CD4-positive, alpha-beta T cell treated with Interleukin-15 for 1 hour (primary cell): Measurements from ENCODE around the gene P2RY14.

Source experiments
- DNase-seq: peaks from one replicate; pipeline ENCODE4 v3.0.0-alpha.2; 2020

The P2RY14 gene

GRCh38 chr3:151299006-151299405 lies 20.7 kb upstream of the P2RY14 start:
- DNase-seq: no peak

GRCh38 chr3:151297429-151297828 lies 19.1 kb upstream of the P2RY14 start:
- no peak for DNase-seq

DNA sequence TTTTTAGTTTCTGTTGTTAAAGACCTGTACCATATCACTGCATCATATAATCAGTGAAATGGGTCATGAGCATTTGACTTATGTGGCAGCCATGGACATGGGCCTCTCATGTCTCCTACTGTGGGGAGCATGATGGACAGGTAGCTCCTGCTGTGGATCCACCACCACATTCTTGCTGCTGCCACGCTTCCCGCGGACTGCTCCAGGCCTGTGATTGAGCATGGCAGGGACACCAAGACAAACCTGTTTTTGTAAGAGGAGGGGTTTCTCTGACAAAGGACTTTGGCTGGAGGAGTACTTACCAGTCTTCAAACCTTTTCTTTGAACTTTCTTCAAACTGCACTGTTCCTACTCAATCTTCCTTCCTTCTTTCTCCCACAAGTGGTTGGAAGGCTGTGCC lies 17.9 kb upstream of the P2RY14 start:
- DNase-seq: no peak

- DNase-seq: no peak
Measured at GRCh38 chr3:151293127-151293526, 14.8 kb upstream of the P2RY14 start.

DNA sequence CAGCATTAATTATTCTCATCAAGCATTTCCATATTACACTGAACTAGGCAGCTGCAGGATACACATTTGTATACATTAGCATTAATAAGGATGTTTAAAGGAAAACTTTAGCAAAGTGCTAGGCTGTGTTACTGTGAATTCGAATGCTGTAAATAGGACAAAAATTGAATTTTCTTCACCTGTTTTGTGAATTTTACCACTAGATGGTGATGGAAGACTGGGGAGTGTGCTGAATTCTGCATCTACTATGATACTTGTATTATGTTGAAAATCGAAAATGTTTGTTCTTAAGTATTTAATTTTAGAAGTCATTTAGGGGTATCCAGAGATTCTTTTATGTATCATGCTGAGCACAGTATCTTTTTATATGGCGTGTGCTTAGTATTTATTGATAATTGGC lies 12.3 kb upstream of the P2RY14 start:
- DNase-seq: no peak

GRCh38 chr3:151289445-151289844 lies 11.1 kb upstream of the P2RY14 start:
- no peak for DNase-seq

GRCh38 chr3:151285940-151286339 lies 7.6 kb upstream of the P2RY14 start:
- no peak for DNase-seq

GRCh38 chr3:151283907-151284461 lies 5.6 kb upstream of the P2RY14 start:
- DNase-seq: no peak

DNA sequence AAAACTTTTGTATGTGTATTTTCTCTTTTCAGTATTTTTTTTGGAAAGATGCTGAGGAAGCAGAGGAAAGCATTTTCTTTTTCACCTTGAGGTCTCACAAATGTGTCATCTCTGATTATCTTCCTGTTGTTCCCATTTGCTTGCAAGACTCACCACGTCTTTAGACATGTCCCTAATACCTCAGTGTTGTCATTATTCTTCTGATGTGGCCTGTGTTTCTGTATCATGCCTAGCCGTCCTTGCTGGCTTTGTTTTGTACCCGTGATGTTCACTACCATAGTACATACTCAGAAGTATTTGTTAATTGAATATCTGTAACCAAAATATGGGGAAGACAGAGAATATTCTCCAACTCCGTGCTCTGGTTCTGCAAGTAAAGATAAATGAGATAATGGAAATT lies 5.0 kb upstream of the P2RY14 start:
- no peak for DNase-seq

GRCh38 chr3:151282921-151283320 lies 4.6 kb upstream of the P2RY14 start:
- DNase-seq: no peak

DNA sequence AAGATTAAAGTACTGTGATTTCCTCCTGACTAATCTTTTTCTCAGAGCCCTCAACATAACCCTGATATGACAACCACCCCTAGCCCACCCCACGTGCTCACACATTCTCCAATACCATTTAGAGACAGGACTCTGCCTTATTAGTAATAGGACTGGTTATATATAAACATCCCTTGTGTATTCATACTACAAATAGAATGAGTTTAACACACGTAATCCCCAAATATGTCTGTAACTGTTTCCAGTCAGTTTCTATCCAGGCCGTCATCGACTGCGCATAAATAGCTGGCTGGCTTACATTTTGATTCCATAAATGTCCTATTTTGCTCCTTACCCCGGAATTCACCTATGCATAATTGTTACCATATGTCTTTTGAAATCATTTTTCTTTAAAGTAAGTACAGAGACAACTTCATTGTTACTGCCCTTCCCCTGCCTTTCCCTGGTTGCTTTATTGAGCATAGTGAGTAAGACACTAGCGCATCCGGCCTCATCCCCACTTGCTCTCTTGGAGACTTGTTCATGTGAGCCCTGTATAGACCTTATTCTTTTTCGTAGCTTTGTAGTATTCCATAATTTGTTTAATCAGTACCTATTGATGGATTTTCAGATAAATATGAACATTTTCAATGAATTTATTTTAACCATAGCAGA lies 3.5 kb upstream of the P2RY14 start:
- no peak for DNase-seq

GRCh38 chr3:151276687-151277042 lies 1.7 kb downstream of the P2RY14 start:
- DNase-seq: peak; percentile 73

GRCh38 chr3:151276038-151276686 lies 2.2 kb downstream of the P2RY14 start:
- DNase-seq: no peak

DNA sequence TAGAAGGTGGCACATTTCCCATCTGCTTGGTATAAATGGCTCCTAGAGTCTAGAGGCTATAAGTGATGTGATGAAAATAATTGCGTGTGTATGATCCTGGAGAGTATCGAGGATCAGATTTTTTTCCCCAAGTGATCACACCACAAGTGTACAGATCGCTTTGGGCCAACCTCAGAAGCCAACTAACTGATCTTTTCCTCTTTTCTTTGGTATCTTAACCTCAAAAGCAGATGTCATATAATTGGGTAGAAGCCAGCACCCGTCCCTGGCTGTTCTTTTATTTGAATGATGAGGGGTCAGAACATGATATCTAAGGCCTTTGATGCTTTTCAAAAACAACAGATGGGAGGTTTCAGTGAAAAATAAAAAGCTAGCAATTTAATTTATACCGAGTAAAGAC lies 3.3 kb downstream of the P2RY14 start:
- DNase-seq: no peak

DNA sequence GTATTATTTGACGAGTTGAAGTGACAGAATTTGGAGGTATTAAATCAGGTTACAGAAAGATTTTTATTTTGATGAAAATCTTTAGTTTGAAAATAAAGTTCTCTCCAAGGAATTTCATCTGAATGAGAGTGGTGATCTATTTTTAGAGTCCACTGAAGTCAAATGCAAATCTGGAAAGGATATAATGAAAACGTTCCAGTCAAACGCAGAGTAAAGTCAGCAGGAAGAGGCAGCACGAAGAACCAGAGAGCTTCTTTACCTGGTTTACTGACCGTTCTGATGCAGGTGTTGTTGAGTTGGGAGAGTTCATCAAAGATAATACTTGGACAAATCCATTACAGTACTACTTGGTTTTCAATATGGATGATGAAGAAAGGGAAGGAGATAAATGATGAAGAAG lies 8.7 kb downstream of the P2RY14 start:
- no peak for DNase-seq

GRCh38 chr3:151268267-151269235 lies 9.8 kb downstream of the P2RY14 start:
- DNase-seq: no peak

- no peak for DNase-seq
Measured at GRCh38 chr3:151267066-151267465, 11.3 kb downstream of the P2RY14 start.

DNA sequence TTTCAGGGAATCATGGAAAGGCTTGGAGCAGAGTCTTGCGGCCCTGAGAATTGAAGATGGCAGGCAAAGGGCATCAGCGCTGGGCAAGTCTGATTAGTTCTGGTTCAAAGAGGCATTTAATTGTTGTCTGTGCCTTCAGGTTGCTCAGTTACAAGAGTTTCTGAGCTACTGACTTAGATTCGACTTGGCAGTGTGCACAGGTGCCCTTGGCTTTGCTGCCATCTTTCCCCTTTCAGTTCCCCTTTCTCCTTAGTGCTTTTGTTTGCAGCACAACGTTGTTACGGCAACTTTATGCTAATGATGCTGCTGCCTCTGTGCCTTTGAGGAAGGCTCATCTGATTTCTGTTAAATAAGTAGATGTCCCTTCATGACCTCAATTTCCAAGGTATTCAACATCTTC lies 12.5 kb downstream of the P2RY14 start:
- peak; percentile 86 for DNase-seq

DNA sequence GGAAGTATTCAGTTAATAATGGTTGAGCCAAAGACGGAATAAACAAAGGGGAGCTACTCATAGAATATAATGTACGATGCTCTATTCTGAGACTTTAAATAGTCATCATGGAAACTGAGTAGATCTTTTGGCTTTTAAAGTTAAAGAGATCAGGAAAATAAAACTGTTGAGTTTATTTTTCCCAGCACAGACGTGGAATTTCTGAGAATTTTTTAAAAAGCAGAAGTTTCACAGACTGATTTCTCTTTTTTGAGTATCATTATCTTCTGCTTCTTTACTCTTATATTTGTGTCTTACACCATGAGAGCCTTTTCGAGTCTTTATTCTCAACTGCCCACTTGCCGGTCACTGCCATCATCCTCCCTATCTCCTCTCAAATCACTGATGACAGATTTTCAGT lies 13.2 kb downstream of the P2RY14 start:
- DNase-seq: no peak

DNA sequence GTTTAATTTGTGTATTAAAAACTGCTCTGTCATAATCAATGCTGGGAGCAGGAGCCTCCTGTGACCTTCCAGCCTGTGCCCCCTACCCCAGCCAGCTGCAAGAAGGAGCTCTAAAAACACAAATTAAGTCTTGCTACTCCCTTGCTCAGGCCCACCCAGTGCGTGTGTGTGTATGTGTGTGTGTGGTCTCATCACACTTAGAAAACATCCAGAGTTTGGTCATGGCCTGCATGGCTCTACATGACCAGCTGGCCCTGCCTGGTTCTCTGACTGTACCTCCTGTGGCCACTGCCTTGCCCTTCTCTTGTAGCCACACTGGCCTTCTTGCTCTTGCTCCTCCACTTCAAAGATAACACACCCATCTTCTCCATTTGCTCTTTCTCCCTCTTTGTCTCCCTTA lies 13.7 kb downstream of the P2RY14 start:
- no peak for DNase-seq

DNA sequence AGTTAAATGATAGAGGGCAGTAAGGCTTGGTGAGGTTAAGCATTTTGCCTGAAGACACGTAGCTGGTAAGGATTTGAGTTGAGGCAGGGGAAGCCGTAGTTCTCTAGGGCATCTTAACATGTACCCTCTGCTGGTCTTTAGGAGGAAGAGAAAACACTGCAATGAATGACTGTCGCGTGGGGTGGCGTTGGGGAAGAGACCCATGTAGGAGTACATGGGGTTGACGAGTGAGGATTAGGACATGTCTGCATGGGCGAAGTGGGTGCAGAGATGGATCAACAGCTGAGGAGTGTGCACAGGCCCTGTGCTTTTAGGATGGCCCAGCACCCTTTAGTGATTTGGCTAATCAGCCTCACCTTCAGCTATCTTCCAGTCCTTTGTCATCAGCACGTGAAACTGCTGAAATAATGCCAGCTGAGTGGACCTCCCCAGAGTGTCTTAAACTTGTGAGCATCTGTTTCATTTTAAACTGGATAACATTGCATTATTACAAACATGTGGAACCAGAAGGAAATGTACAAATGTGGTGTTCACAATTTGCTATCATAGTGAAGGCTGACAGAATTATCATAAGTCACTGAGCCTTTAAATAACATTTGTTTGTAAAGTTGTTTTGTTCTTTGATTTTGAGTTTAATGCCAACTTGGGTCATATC lies 15.3 kb downstream of the P2RY14 start:
- DNase-seq: no peak

- no peak for DNase-seq
Measured at GRCh38 chr3:151259664-151260063, 18.7 kb downstream of the P2RY14 start.

- DNase-seq: no peak
Measured at GRCh38 chr3:151256749-151257148, 21.6 kb downstream of the P2RY14 start.
